Measurements from ENCODE around the gene CLCN1. TPM values are rescaled to one million over a fixed set of nuclear protein-coding genes. Genes with fewer than 3 reads are reported as not detected.

The CLCN1 gene
- total RNA-seq, 3 donors from 2014 or later (not counting 1 experiment from before 2014, with no cell fraction given): 0.16 to 0.19 TPM; not detected in 1

DNA sequence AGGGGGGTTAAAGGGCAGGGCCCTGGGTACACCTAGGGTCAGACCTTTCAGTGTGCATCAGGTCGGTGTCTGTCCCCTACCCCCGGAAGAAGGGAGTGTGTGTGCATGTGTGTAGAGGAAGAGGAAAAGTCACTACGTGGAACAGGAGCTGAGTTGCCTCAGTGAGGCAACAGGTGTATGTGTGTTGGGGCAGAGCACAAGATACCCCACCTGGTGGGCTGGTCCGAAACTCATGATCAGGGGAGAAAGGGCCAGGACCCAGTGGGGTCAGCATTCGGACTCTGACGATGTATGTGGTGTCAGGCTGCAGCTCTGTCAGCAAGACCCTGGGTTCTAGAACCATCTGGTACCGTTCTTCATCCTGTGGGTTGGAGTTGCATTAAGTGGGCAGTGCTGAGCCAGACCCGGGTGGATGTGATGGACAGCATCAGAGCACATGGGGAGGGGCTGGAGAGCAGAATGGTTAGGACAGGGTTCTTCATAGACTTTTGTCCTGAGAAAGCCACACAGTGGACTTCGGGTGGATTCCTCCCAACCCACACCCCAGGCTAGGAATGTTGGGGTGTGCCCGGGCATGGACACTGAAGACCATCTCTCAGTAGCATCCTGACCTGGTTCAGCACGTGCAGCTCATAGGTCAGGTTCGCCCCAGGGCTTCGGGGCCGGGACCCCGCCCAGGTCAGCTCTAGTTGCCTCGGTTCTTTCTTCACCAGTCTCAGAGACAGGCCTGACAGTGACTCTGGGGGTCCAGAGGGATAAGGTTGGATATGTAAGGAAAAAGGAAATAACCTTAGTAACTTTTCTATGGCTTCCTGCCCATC, 82.0 kb downstream of the CLCN1 start:
- WGBS (ENCODE audit: insufficient coverage): 90% methylated on average over 16 of the region's 16 CpGs
- H3K4me3 Mint-ChIP-seq: no peak overlapping the region

DNA sequence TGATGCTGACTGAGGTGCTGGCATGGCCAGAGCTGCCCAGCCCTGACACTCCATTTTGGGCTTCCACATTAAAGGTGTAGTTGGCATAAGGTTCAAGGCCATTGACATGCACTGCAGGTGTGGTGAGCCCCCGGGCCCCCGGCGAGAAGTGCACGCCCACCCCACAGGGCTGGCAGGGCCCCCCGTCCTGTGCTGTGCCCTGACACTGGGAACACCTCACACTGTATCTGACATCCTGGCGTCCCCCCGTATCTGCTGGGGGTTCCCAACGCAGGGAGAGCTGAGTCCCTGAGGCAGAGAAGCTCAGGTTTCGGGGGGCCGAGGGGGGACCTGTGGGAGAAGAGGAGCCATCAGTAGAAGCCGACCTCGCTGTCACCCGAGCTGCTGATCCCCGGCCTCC, 82.7 kb downstream of the CLCN1 start:
- no peak overlapping the region for H3K4me3 ChIP-seq (ENCODE audit: low read length)
- Mint-ChIP-seq H3K4me1 (peaks cover 11 to 17% of the 10 kb centered on the region in 2 donors), H3K27me3 (ENCODE audit: low read depth in 2 of 2) (no peaks in the 10 kb centered on the region), H3K27ac (no peak overlapping the region), H3K9me3 (no peaks in the 10 kb centered on the region), H3K4me3 (no peak overlapping the region), H3K36me3 (no peaks in the 10 kb centered on the region)
- TF ChIP-seq, protein P1, sequence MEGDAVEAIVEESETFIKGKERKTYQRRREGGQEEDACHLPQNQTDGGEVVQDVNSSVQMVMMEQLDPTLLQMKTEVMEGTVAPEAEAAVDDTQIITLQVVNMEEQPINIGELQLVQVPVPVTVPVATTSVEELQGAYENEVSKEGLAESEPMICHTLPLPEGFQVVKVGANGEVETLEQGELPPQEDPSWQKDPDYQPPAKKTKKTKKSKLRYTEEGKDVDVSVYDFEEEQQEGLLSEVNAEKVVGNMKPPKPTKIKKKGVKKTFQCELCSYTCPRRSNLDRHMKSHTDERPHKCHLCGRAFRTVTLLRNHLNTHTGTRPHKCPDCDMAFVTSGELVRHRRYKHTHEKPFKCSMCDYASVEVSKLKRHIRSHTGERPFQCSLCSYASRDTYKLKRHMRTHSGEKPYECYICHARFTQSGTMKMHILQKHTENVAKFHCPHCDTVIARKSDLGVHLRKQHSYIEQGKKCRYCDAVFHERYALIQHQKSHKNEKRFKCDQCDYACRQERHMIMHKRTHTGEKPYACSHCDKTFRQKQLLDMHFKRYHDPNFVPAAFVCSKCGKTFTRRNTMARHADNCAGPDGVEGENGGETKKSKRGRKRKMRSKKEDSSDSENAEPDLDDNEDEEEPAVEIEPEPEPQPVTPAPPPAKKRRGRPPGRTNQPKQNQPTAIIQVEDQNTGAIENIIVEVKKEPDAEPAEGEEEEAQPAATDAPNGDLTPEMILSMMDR (IDR thresholded peaks at IDR 0.05): no peak
- peaks cover 15% of the 10 kb centered on the region for H3K4me1 ChIP-seq (ENCODE audit: control insufficient read depth, insufficient read depth, low read length)
- H3K36me3 ChIP-seq (ENCODE audit: control insufficient read depth, insufficient read depth, low read length): no peaks in the 10 kb centered on the region
- no peaks in the 10 kb centered on the region for H3K9me3 ChIP-seq (ENCODE audit: control insufficient read depth, insufficient read depth, low read length)
- DNase-seq (no peak), ATAC-seq (no peak)
- WGBS (ENCODE audit: insufficient coverage): 95% methylated on average over 14 of the region's 14 CpGs
- intact Hi-C loops (cut with micrococcal nuclease): no loop called here
- H3K27me3 ChIP-seq (ENCODE audit: control insufficient read depth, insufficient read depth, low read length): no peaks in the 10 kb centered on the region
- H3K27ac ChIP-seq (ENCODE audit: low read length): no peak overlapping the region

More for the DNA sequence above, 82.0 kb downstream of the CLCN1 start:
- DNase-seq: no peak
- no peaks in the 10 kb centered on the region for H3K27me3 Mint-ChIP-seq (ENCODE audit: low read depth in 2 of 2)
- no peak overlapping the region for H3K4me3 ChIP-seq (ENCODE audit: low read length)
- intact Hi-C loops (cut with micrococcal nuclease): no loop called here
- ATAC-seq: no peak
- H3K36me3 Mint-ChIP-seq: no peaks in the 10 kb centered on the region
- H3K9me3 ChIP-seq (ENCODE audit: control insufficient read depth, insufficient read depth, low read length): no peaks in the 10 kb centered on the region
- no peak overlapping the region for H3K27ac Mint-ChIP-seq
- TF ChIP-seq, protein P1 (IDR thresholded peaks at IDR 0.05): no peak
- H3K27ac ChIP-seq (ENCODE audit: low read length): no peak overlapping the region
- H3K36me3 ChIP-seq (ENCODE audit: control insufficient read depth, insufficient read depth, low read length): peaks cover 2% of the 10 kb centered on the region
- no peaks in the 10 kb centered on the region for H3K9me3 Mint-ChIP-seq
- H3K4me1 ChIP-seq (ENCODE audit: control insufficient read depth, insufficient read depth, low read length): peaks cover 15% of the 10 kb centered on the region
- H3K4me1 Mint-ChIP-seq: peaks cover 11 to 19% of the 10 kb centered on the region in 2 donors
- H3K27me3 ChIP-seq (ENCODE audit: control insufficient read depth, insufficient read depth, low read length): no peaks in the 10 kb centered on the region

GRCh38 chr7:143399151-143399550, 83.2 kb downstream of the CLCN1 start:
- ATAC-seq (no peak), DNase-seq (no peak)
- Histone ChIP-seq H3K36me3 (ENCODE audit: control insufficient read depth, insufficient read depth, low read length) (no peaks in the 10 kb centered on the region), H3K27ac (ENCODE audit: low read length) (no peak overlapping the region), H3K27me3 (ENCODE audit: control insufficient read depth, insufficient read depth, low read length) (no peaks in the 10 kb centered on the region), H3K9me3 (ENCODE audit: control insufficient read depth, insufficient read depth, low read length) (no peaks in the 10 kb centered on the region), H3K4me1 (ENCODE audit: control insufficient read depth, insufficient read depth, low read length) (peaks cover 15% of the 10 kb centered on the region), H3K4me3 (ENCODE audit: low read length) (no peak overlapping the region)
- H3K9me3 Mint-ChIP-seq: no peaks in the 10 kb centered on the region
- H3K4me3 Mint-ChIP-seq: no peak overlapping the region
- H3K27ac Mint-ChIP-seq: no peak overlapping the region
- TF ChIP-seq, protein P1 (IDR thresholded peaks at IDR 0.05): no peak
- WGBS (ENCODE audit: insufficient coverage): 97% methylated on average over 8 of the region's 8 CpGs
- intact Hi-C loops (cut with micrococcal nuclease): no loop called here
- H3K4me1 Mint-ChIP-seq: peaks cover 11 to 12% of the 10 kb centered on the region in 2 donors
- no peaks in the 10 kb centered on the region for H3K36me3 Mint-ChIP-seq
- no peaks in the 10 kb centered on the region for H3K27me3 Mint-ChIP-seq (ENCODE audit: low read depth in 2 of 2)
